Neural progenitor cell (in vitro differentiated cells): ENCODE data around the gene PLA2G4E. TPM values are rescaled to one million over a fixed set of nuclear protein-coding genes. Genes with fewer than 3 reads are reported as not detected.

Experiments used
- DNase-seq: peaks from one replicate; pipeline ENCODE4 v3.0.0-alpha.2; 2016; ENCODE audit warnings: low spot score
- H2AFZ ChIP-seq: fragments of 200-600 bp; sonication (generic); replicated peaks from 2 replicates; pipeline ENCODE4 v1.6.1; 2016; ENCODE audit warnings: antibody characterized with exemption
- H3F3A ChIP-seq: fragments of 200-600 bp; sonication (generic); 2 replicates; pipeline ENCODE4 v1.6.1; 2016; ENCODE audit warnings: antibody characterized with exemption, low read depth
- H3K27ac ChIP-seq: fragments of 200-600 bp; sonication (generic); 2 replicates; pipeline ENCODE4 v1.5.1; 2016; ENCODE audit warnings: mild to moderate bottlenecking
- H3K27me3 ChIP-seq: fragments of 200-600 bp; sonication (generic); 2 replicates; pipeline ENCODE4 v1.6.1; 2016; ENCODE audit warnings: mild to moderate bottlenecking, moderate library complexity
- H3K36me3 ChIP-seq: fragments of 200-600 bp; sonication (generic); 2 replicates; pipeline ENCODE4 v1.5.1; 2016
- H3K4me1 ChIP-seq: fragments of 200-600 bp; sonication (generic); 2 replicates; pipeline ENCODE4 v1.6.1; 2016; ENCODE audit warnings: mixed run types
- H3K4me2 ChIP-seq: fragments of 200-600 bp; sonication (generic); 2 replicates; pipeline ENCODE4 v1.6.1; 2016
- H3K4me3 ChIP-seq: fragments of 200-600 bp; sonication (generic); 2 replicates; pipeline ENCODE4 v1.5.1; 2016
- H3K79me2 ChIP-seq: fragments of 200-600 bp; sonication (generic); 2 replicates; pipeline ENCODE4 v1.6.1; 2016; ENCODE audit warnings: low read depth
- H3K9ac ChIP-seq: fragments of 200-600 bp; sonication (generic); 2 replicates; pipeline ENCODE4 v1.6.1; 2016
- H3K9me3 ChIP-seq: fragments of 200-600 bp; sonication (generic); 2 replicates; pipeline ENCODE4 v1.5.1; 2016; ENCODE audit warnings: low read depth
- H4K20me1 ChIP-seq: fragments of 200-600 bp; sonication (generic); 2 replicates; pipeline ENCODE4 v1.6.1; 2016; ENCODE audit warnings: low read depth
- H3K27ac Mint-ChIP-seq: 3 replicates; pipeline ENCODE4 v1.8.0; 2021; ENCODE audit warnings: mixed read lengths
- H3K27me3 Mint-ChIP-seq: 2 replicates; pipeline ENCODE4 v1.8.0; 2022; ENCODE audit warnings: low read depth, mild to moderate bottlenecking, inconsistent platforms, moderate library complexity, mixed read lengths; ENCODE audit not compliant: insufficient read depth
- H3K36me3 Mint-ChIP-seq: 3 replicates; pipeline ENCODE4 v1.8.0; 2021; ENCODE audit warnings: mixed read lengths
- H3K4me1 Mint-ChIP-seq: 3 replicates; pipeline ENCODE4 v1.8.0; 2021; ENCODE audit warnings: mixed read lengths
- H3K4me3 Mint-ChIP-seq: 3 replicates; pipeline ENCODE4 v1.8.0; 2021; ENCODE audit warnings: mild to moderate bottlenecking, moderate library complexity, mixed read lengths
- H3K9me3 Mint-ChIP-seq: 3 replicates; pipeline ENCODE4 v1.8.0; 2020; ENCODE audit warnings: mixed read lengths
- EZH2 ChIP-seq: fragments of 200-600 bp; sonication (generic); IDR thresholded peaks from 2 replicates; pipeline ENCODE4 v1.6.1; 2017; ENCODE audit warnings: antibody characterized with exemption, mild to moderate bottlenecking, moderate library complexity
- EZH2phosphoT487 ChIP-seq: fragments of 200-600 bp; sonication (generic); IDR thresholded peaks from 2 replicates; pipeline ENCODE4 v1.6.1; 2017; ENCODE audit warnings: antibody characterized with exemption
- total RNA-seq: library from RNA; depleted of rRNA; stranded (reverse); fragments of >200 nt; gene quantifications from 2 replicates; pipeline ENCODE4 v1.2.3, GENCODE V29; 2015; ENCODE audit warnings: low replicate concordance
- TF ChIP-seq, protein P1 (sequence below): fragments of 200-600 bp; sonication (generic); IDR thresholded peaks from 2 replicates; pipeline ENCODE4 v1.5.1; 2017; ENCODE audit warnings: antibody characterized with exemption, mild to moderate bottlenecking

PLA2G4E gene
- total RNA-seq, 1 donor from 2014 or later = not detected

- H3K9me3 Mint-ChIP-seq = no peaks in the 10 kb centered on the region
- no peaks in the 10 kb centered on the region for H3K36me3 ChIP-seq
- no peaks in the 10 kb centered on the region for H3K27me3 ChIP-seq
- H3K9me3 ChIP-seq = no peaks in the 10 kb centered on the region
- H3K36me3 Mint-ChIP-seq = peaks cover 7% of the 10 kb centered on the region
- H3K27ac Mint-ChIP-seq = no peak overlapping the region
- no peak overlapping the region for H3K4me2 ChIP-seq
- H3K4me1 Mint-ChIP-seq = peaks cover 29% of the 10 kb centered on the region
- H3F3A ChIP-seq = no peaks in the 10 kb centered on the region
- H3K79me2 ChIP-seq = peaks cover 14% of the 10 kb centered on the region
- H3K27ac ChIP-seq = no peak overlapping the region
- H4K20me1 ChIP-seq = no peaks in the 10 kb centered on the region
- no peaks in the 10 kb centered on the region for H3K4me1 ChIP-seq
- peaks cover 7% of the 10 kb centered on the region for H3K27me3 Mint-ChIP-seq
- H3K4me3 Mint-ChIP-seq = no peak overlapping the region
- TF ChIP-seq, protein P1, sequence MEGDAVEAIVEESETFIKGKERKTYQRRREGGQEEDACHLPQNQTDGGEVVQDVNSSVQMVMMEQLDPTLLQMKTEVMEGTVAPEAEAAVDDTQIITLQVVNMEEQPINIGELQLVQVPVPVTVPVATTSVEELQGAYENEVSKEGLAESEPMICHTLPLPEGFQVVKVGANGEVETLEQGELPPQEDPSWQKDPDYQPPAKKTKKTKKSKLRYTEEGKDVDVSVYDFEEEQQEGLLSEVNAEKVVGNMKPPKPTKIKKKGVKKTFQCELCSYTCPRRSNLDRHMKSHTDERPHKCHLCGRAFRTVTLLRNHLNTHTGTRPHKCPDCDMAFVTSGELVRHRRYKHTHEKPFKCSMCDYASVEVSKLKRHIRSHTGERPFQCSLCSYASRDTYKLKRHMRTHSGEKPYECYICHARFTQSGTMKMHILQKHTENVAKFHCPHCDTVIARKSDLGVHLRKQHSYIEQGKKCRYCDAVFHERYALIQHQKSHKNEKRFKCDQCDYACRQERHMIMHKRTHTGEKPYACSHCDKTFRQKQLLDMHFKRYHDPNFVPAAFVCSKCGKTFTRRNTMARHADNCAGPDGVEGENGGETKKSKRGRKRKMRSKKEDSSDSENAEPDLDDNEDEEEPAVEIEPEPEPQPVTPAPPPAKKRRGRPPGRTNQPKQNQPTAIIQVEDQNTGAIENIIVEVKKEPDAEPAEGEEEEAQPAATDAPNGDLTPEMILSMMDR = no peak
- TF ChIP-seq EZH2 = no peak
- TF ChIP-seq EZH2phosphoT487 = no peak
- no peak for DNase-seq
- H2AFZ ChIP-seq = no peak overlapping the region
- H3K4me3 ChIP-seq = no peak overlapping the region
- no peak overlapping the region for H3K9ac ChIP-seq
These were observed 65.7 kb downstream of the PLA2G4E start for GRCh38 chr15:41955100-41955499.

GRCh38 chr15:41954036-41954435, 66.8 kb downstream of the PLA2G4E start:
- TF ChIP-seq, protein P1 = no peak
- TF ChIP-seq EZH2 = no peak
- TF ChIP-seq EZH2phosphoT487 = no peak
- Histone ChIP-seq H3K79me2 (peaks cover 11% of the 10 kb centered on the region), H3F3A (no peaks in the 10 kb centered on the region), H2AFZ (no peak overlapping the region), H3K4me1 (no peaks in the 10 kb centered on the region), H3K9ac (no peak overlapping the region), H3K4me3 (no peak overlapping the region), H4K20me1 (no peaks in the 10 kb centered on the region), H3K27me3 (no peaks in the 10 kb centered on the region), H3K9me3 (no peaks in the 10 kb centered on the region), H3K27ac (no peak overlapping the region), H3K36me3 (no peaks in the 10 kb centered on the region), H3K4me2 (no peak overlapping the region)
- Mint-ChIP-seq H3K4me1 (peaks cover 29% of the 10 kb centered on the region), H3K9me3 (no peaks in the 10 kb centered on the region), H3K4me3 (no peak overlapping the region), H3K36me3 (peaks cover 4% of the 10 kb centered on the region), H3K27me3 (peaks cover 7% of the 10 kb centered on the region), H3K27ac (peak overlapping the region; percentile 42)
- no peak for DNase-seq

DNA sequence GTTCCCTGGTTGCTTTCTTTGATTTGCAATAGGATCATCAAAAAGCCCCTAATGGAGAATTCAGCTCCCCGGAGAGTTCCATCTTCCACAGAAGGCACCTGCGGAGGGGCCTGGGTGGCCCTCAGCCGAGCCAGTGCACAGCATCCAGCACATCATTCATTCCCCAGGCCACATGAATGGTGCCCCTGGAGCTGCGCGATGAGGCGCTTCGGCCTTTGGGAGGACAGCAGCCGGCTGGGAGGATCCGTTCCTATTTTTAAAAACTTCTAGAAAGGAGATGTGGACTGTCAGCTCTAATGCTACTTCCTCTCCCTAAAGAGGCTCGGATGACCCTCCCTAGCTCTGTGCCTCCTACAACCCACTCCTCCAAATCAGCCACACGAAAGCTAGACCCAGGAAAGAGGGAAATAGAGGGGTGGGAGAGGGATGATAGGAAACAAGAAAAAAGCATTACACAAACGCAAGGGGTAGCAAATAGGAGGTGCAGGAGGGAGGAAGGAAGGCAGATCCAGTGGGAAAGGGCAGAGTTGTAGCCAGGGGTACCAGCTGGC, 68.8 kb downstream of the PLA2G4E start:
- no peak overlapping the region for H3K4me2 ChIP-seq
- H3K27ac Mint-ChIP-seq = no peak overlapping the region
- no peaks in the 10 kb centered on the region for H3K27me3 ChIP-seq
- no peak overlapping the region for H3K4me3 Mint-ChIP-seq
- H3K27me3 Mint-ChIP-seq = peaks cover 5% of the 10 kb centered on the region
- no peaks in the 10 kb centered on the region for H3K36me3 ChIP-seq
- no peak overlapping the region for H2AFZ ChIP-seq
- no peak overlapping the region for H3K27ac ChIP-seq
- no peaks in the 10 kb centered on the region for H3K9me3 ChIP-seq
- peaks cover 4% of the 10 kb centered on the region for H4K20me1 ChIP-seq
- peaks cover 5% of the 10 kb centered on the region for H3K4me1 ChIP-seq
- no peaks in the 10 kb centered on the region for H3K9me3 Mint-ChIP-seq
- no peak overlapping the region for H3K9ac ChIP-seq
- H3K4me3 ChIP-seq = no peak overlapping the region
- H3K79me2 ChIP-seq = peaks cover 11% of the 10 kb centered on the region
- peaks cover 4% of the 10 kb centered on the region for H3K36me3 Mint-ChIP-seq
- H3F3A ChIP-seq = no peaks in the 10 kb centered on the region
- DNase-seq = no peak
- TF ChIP-seq, protein P1 = no peak
- no peak for TF ChIP-seq EZH2phosphoT487
- H3K4me1 Mint-ChIP-seq = peaks cover 30% of the 10 kb centered on the region
